Epithelial cell of proximal tubule (primary cell): ENCODE measurements around the gene APOL1. TPM values are rescaled to one million over a fixed set of nuclear protein-coding genes. Genes with fewer than 3 reads are reported as not detected.
"Not testable (repeated sequence)": the region's sequence is repeated elsewhere in the genome, so short reads cannot be mapped to it uniquely, and the experiment has no call there.

Experiments
- DNase-seq: peaks from one replicate; pipeline ENCODE4 v3.0.0-alpha.2; 2011; ENCODE audit warnings: low read depth
- H3K4me3 ChIP-seq: 2 replicates; pipeline ENCODE4 v1.5.1; 2011; ENCODE audit warnings: low read depth, mild to moderate bottlenecking, low read length
- total RNA-seq: library from RNA; depleted of rRNA; stranded (reverse); fragments of >200 nt; gene quantifications from 2 replicates; pipeline ENCODE4 v1.2.3, GENCODE V29; 2015
- TF ChIP-seq, protein P1 (sequence below): conservative IDR thresholded peaks from 2 replicates; pipeline ENCODE4 v1.5.1; 2012; ENCODE audit warnings: low read depth, mild to moderate bottlenecking, low read length

The APOL1 gene, protein sequence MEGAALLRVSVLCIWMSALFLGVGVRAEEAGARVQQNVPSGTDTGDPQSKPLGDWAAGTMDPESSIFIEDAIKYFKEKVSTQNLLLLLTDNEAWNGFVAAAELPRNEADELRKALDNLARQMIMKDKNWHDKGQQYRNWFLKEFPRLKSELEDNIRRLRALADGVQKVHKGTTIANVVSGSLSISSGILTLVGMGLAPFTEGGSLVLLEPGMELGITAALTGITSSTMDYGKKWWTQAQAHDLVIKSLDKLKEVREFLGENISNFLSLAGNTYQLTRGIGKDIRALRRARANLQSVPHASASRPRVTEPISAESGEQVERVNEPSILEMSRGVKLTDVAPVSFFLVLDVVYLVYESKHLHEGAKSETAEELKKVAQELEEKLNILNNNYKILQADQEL
- 5.7 and 7.2 TPM in 2 replicates for total RNA-seq

- H3K4me3 ChIP-seq = peak within 1 kb of the TSS; percentile 78
- no peak for DNase-seq
- TF ChIP-seq, protein P1, sequence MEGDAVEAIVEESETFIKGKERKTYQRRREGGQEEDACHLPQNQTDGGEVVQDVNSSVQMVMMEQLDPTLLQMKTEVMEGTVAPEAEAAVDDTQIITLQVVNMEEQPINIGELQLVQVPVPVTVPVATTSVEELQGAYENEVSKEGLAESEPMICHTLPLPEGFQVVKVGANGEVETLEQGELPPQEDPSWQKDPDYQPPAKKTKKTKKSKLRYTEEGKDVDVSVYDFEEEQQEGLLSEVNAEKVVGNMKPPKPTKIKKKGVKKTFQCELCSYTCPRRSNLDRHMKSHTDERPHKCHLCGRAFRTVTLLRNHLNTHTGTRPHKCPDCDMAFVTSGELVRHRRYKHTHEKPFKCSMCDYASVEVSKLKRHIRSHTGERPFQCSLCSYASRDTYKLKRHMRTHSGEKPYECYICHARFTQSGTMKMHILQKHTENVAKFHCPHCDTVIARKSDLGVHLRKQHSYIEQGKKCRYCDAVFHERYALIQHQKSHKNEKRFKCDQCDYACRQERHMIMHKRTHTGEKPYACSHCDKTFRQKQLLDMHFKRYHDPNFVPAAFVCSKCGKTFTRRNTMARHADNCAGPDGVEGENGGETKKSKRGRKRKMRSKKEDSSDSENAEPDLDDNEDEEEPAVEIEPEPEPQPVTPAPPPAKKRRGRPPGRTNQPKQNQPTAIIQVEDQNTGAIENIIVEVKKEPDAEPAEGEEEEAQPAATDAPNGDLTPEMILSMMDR = no peak
These were observed at the start of gene APOL1 for GRCh38 chr22:36252754-36253522. APOL1 (plus strand) TSS chr22:36253133; CDS start chr22:36254956, 1,823 bp downstream.

DNA sequence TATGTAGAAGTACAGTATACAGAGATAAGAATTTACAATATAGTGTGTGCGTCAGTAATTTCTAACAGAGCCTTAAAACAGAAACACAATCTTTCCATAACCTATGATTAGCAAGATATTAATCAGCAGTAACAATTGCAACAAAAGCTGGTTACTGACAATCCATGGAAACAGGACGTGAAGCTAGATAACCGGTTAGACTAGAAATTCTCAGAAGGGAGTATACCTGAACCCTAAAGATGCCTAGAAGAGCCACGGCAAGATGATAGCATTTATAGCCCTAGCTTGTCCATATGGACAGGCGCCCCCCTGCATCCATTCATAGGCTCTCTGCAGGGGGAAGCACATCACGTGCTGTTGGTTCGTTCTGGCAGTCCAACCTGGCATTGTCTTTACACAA, 49.5 kb upstream of the APOL1 start:
- not testable (repeated sequence) for DNase-seq, H3K4me3 ChIP-seq

DNA sequence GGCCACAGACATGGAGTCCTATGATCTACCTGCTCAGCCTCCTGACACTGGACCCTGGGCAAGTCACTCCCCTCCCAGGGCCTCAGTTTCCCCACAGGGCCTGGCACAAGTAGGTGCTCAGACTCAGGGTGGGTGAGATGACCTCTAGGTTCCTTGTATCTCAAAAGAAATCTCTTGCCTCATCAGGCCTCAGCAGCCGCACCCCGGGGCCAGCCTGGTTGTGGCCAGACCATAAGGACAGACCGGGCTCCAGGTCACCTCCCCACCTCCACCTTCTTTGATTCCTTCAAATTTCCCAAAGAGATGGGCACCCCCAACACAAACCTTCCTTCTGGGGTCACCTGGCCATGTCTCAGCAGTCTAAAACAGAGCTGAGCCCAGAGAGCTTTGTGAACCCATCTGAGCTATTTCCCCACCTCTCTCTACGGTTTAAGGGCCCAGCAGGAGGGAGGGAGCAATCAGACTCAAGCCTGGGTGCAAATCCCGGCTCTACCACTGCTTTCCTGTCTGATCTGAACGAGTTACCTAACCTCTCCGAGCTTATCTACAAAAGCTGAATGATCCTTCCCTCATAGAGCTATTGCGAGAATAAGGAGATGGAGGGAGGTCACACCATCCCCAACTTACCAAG, 48.8 kb upstream of the APOL1 start:
- TF ChIP-seq, protein P1 = no peak
- DNase-seq = no peak
- no peak overlapping the region for H3K4me3 ChIP-seq

DNA sequence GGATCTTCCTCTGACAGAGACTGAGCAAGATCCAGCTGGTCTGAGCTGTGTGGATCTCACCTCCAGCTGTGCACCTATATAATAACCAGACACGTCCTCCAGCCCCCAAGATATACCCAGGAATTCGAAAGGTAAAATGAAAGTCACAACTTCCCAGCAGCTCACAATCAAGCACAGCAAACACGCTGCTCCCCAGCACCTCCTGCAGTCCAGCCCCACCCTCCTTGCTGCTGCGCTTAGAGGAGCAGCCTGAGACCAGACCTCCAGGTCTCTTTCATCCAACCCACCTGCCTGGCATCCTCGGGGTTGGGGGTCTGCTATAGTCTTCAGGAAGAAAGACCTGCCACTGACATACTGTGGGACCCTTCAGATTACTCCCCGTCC, 48.3 kb upstream of the APOL1 start:
- TF ChIP-seq, protein P1 = no peak
- no peak overlapping the region for H3K4me3 ChIP-seq
- DNase-seq = no peak

GRCh38 chr22:36205573-36205972, 47.4 kb upstream of the APOL1 start:
- not testable (repeated sequence) for H3K4me3 ChIP-seq, DNase-seq

- H3K4me3 ChIP-seq = no peak overlapping the region
- DNase-seq = no peak
- TF ChIP-seq, protein P1 = no peak
These were observed 46.7 kb upstream of the APOL1 start for GRCh38 chr22:36206255-36206654.

- no peak overlapping the region for H3K4me3 ChIP-seq
- DNase-seq = no peak
- TF ChIP-seq, protein P1 = no peak
These were observed 44.7 kb upstream of the APOL1 start for GRCh38 chr22:36208162-36208765.
